ENCODE measurements around the gene NCBP3. TPM values are rescaled to one million over a fixed set of nuclear protein-coding genes. Genes with fewer than 3 reads are reported as not detected.

Gene NCBP3
- polyA plus RNA-seq (ENCODE audit: insufficient read length in 3 of 3), result 10 to 100 TPM; 62.9 to 78.9 (median 74.9) TPM

- DNase-seq (ENCODE audit: low read depth in 3 of 3, low spot score in 2 of 3), result peak; percentile 72 to 89 (median 87)
These were observed at the start of gene NCBP3 for GRCh38 chr17:3845621-3846436. NCBP3 (minus strand) TSS chr17:3846246; CDS start chr17:3846223, 23 bp downstream.

GRCh38 chr17:3895354-3895753 is 49.3 kb upstream of the NCBP3 start:
- DNase-seq (ENCODE audit: low read depth in 3 of 3, low spot score in 2 of 3), result no peak

GRCh38 chr17:3894911-3895343 is 48.9 kb upstream of the NCBP3 start:
- no peak for DNase-seq (ENCODE audit: low read depth in 3 of 3, low spot score in 2 of 3)

- DNase-seq (ENCODE audit: low read depth in 3 of 3, low spot score in 2 of 3), result no peak
These were observed 48.1 kb upstream of the NCBP3 start for GRCh38 chr17:3894188-3894587.

- no peak for DNase-seq (ENCODE audit: low read depth in 3 of 3, low spot score in 2 of 3)
These were observed 47.7 kb upstream of the NCBP3 start for GRCh38 chr17:3893720-3894116.

- DNase-seq (ENCODE audit: low read depth in 3 of 3, low spot score in 2 of 3), result peak in 1 of 3 donors; percentile 72
These were observed 47.1 kb upstream of the NCBP3 start, which contains the start of gene CAMKK1 for GRCh38 chr17:3893003-3893719. CAMKK1 (minus strand) TSS chr17:3893053; CDS start chr17:3885687, 7,366 bp downstream.

GRCh38 chr17:3892095-3892998 is 46.3 kb upstream of the NCBP3 start:
- no peak for DNase-seq (ENCODE audit: low read depth in 3 of 3, low spot score in 2 of 3)

- no peak for DNase-seq (ENCODE audit: low read depth in 3 of 3, low spot score in 2 of 3)
These were observed 45.6 kb upstream of the NCBP3 start for GRCh38 chr17:3891626-3892094.

- DNase-seq (ENCODE audit: low read depth in 3 of 3, low spot score in 2 of 3), result no peak
These were observed 44.8 kb upstream of the NCBP3 start for GRCh38 chr17:3890878-3891219.

GRCh38 chr17:3890082-3890877 is 44.2 kb upstream of the NCBP3 start:
- DNase-seq (ENCODE audit: low read depth in 3 of 3, low spot score in 2 of 3), result no peak

GRCh38 chr17:3889325-3890012 is 43.4 kb upstream of the NCBP3 start:
- no peak for DNase-seq (ENCODE audit: low read depth in 3 of 3, low spot score in 2 of 3)

- peak in 2 of 3 donors; percentile 54 to 77 for DNase-seq (ENCODE audit: low read depth in 3 of 3, low spot score in 2 of 3)
These were observed 42.5 kb upstream of the NCBP3 start for GRCh38 chr17:3888343-3889171.

GRCh38 chr17:3887804-3888203 is 41.8 kb upstream of the NCBP3 start:
- no peak for DNase-seq (ENCODE audit: low read depth in 3 of 3, low spot score in 2 of 3)

GRCh38 chr17:3887394-3887793 is 41.3 kb upstream of the NCBP3 start:
- no peak for DNase-seq (ENCODE audit: low read depth in 3 of 3, low spot score in 2 of 3)

- no peak for DNase-seq (ENCODE audit: low read depth in 3 of 3, low spot score in 2 of 3)
These were observed 40.7 kb upstream of the NCBP3 start for GRCh38 chr17:3886776-3887175.

GRCh38 chr17:3885970-3886369 is 39.9 kb upstream of the NCBP3 start:
- no peak for DNase-seq (ENCODE audit: low read depth in 3 of 3, low spot score in 2 of 3)

GRCh38 chr17:3885271-3885670 is 39.2 kb upstream of the NCBP3 start:
- DNase-seq (ENCODE audit: low read depth in 3 of 3, low spot score in 2 of 3), result no peak

GRCh38 chr17:3884188-3884587 is 38.1 kb upstream of the NCBP3 start:
- DNase-seq (ENCODE audit: low read depth in 3 of 3, low spot score in 2 of 3), result no peak
